ENCODE measurements around the gene POLR1G. TPM values are rescaled to one million over a fixed set of nuclear protein-coding genes. Genes with fewer than 3 reads are reported as not detected.

POLR1G gene
- total RNA-seq, 2 donors from 2014 or later: 5.5 to 5.6 TPM

GRCh38 chr19:45439569-45440258 is 33.3 kb downstream of the POLR1G start:
- Histone ChIP-seq H3K27ac (peak overlapping the region; percentile 96 to 98), H3K4me3 (peak overlapping the region; percentile 61 to 73), H3K27me3 (no peaks in the 10 kb centered on the region), H3K9me3 (no peaks in the 10 kb centered on the region), H3K4me1 (peaks cover 0 to 31% of the 10 kb centered on the region in 2 donors), H3K36me3 (no peaks in the 10 kb centered on the region)
- peak; percentile 85 for DNase-seq (ENCODE audit: low spot score)
- TF ChIP-seq CTCF (IDR thresholded peaks at IDR 0.05): peak; percentile 99

GRCh38 chr19:45440259-45440638 is 33.8 kb downstream of the POLR1G start:
- Histone ChIP-seq H3K9me3 (no peaks in the 10 kb centered on the region), H3K4me3 (peak overlapping the region; percentile 61 to 73), H3K27ac (peak overlapping the region; percentile 96 to 98), H3K4me1 (peaks cover 0 to 37% of the 10 kb centered on the region in 2 donors), H3K36me3 (no peaks in the 10 kb centered on the region), H3K27me3 (no peaks in the 10 kb centered on the region)
- DNase-seq (ENCODE audit: low spot score): no peak
- TF ChIP-seq CTCF (IDR thresholded peaks at IDR 0.05): no peak

GRCh38 chr19:45440873-45441654 is 34.6 kb downstream of the POLR1G start:
- Histone ChIP-seq H3K27me3 (no peaks in the 10 kb centered on the region), H3K9me3 (no peaks in the 10 kb centered on the region), H3K36me3 (no peaks in the 10 kb centered on the region), H3K27ac (peak overlapping the region; percentile 96 to 98), H3K4me3 (no peak overlapping the region), H3K4me1 (peaks cover 0 to 38% of the 10 kb centered on the region in 2 donors)
- TF ChIP-seq CTCF (IDR thresholded peaks at IDR 0.05): no peak
- no peak for DNase-seq (ENCODE audit: low spot score)

GRCh38 chr19:45442408-45442777 is 35.9 kb downstream of the POLR1G start:
- no peak for TF ChIP-seq CTCF (IDR thresholded peaks at IDR 0.05)
- H3K4me1 ChIP-seq: peaks cover 0 to 38% of the 10 kb centered on the region in 2 donors
- H3K27ac ChIP-seq: peak overlapping the region; percentile 95 to 97
- DNase-seq (ENCODE audit: low spot score): no peak
- H3K27me3 ChIP-seq: no peaks in the 10 kb centered on the region
- H3K4me3 ChIP-seq: no peak overlapping the region
- H3K36me3 ChIP-seq: no peaks in the 10 kb centered on the region
- no peaks in the 10 kb centered on the region for H3K9me3 ChIP-seq

- Histone ChIP-seq H3K36me3 (no peaks in the 10 kb centered on the region), H3K27me3 (no peaks in the 10 kb centered on the region), H3K4me1 (peaks cover 0 to 38% of the 10 kb centered on the region in 2 donors), H3K9me3 (no peaks in the 10 kb centered on the region), H3K4me3 (peak overlapping the region; percentile 16 to 55), H3K27ac (peak overlapping the region; percentile 95 to 97)
- peak; percentile 90 for DNase-seq (ENCODE audit: low spot score)
- TF ChIP-seq CTCF (IDR thresholded peaks at IDR 0.05): no peak
These were observed 36.5 kb downstream of the POLR1G start for GRCh38 chr19:45442778-45443461.

Measured in right atrium auricular region (tissue), 2 donors.